ENCODE measurements around the gene NRXN3. TPM values are rescaled to one million over a fixed set of nuclear protein-coding genes. Genes with fewer than 3 reads are reported as not detected.

The NRXN3 gene
- total and polyA plus RNA-seq, 2 experiments from 2014 or later = 1.0 to 1.8 TPM

GRCh38 chr14:78725086-78725485 is 554.9 kb downstream of the NRXN3 start:
- H3K79me2 ChIP-seq (replicated peaks; ENCODE audit: insufficient read depth) = no peaks in the 10 kb centered on the region
- Mint-ChIP-seq H3K27me3 (ENCODE audit: insufficient read depth, low read depth, poor library complexity) (peaks cover 3% of the 10 kb centered on the region), H3K9me3 (no peaks in the 10 kb centered on the region; the same call in 2 of the 3 replicates), H3K36me3 (ENCODE audit: low read depth) (no peaks in the 10 kb centered on the region), H3K27ac (no peak overlapping the region), H3K4me1 (peaks cover 48% of the 10 kb centered on the region), H3K4me3 (no peak overlapping the region)
- H3K36me3 ChIP-seq (ENCODE audit: insufficient read depth) = no peaks in the 10 kb centered on the region
- TF ChIP-seq, protein P1, sequence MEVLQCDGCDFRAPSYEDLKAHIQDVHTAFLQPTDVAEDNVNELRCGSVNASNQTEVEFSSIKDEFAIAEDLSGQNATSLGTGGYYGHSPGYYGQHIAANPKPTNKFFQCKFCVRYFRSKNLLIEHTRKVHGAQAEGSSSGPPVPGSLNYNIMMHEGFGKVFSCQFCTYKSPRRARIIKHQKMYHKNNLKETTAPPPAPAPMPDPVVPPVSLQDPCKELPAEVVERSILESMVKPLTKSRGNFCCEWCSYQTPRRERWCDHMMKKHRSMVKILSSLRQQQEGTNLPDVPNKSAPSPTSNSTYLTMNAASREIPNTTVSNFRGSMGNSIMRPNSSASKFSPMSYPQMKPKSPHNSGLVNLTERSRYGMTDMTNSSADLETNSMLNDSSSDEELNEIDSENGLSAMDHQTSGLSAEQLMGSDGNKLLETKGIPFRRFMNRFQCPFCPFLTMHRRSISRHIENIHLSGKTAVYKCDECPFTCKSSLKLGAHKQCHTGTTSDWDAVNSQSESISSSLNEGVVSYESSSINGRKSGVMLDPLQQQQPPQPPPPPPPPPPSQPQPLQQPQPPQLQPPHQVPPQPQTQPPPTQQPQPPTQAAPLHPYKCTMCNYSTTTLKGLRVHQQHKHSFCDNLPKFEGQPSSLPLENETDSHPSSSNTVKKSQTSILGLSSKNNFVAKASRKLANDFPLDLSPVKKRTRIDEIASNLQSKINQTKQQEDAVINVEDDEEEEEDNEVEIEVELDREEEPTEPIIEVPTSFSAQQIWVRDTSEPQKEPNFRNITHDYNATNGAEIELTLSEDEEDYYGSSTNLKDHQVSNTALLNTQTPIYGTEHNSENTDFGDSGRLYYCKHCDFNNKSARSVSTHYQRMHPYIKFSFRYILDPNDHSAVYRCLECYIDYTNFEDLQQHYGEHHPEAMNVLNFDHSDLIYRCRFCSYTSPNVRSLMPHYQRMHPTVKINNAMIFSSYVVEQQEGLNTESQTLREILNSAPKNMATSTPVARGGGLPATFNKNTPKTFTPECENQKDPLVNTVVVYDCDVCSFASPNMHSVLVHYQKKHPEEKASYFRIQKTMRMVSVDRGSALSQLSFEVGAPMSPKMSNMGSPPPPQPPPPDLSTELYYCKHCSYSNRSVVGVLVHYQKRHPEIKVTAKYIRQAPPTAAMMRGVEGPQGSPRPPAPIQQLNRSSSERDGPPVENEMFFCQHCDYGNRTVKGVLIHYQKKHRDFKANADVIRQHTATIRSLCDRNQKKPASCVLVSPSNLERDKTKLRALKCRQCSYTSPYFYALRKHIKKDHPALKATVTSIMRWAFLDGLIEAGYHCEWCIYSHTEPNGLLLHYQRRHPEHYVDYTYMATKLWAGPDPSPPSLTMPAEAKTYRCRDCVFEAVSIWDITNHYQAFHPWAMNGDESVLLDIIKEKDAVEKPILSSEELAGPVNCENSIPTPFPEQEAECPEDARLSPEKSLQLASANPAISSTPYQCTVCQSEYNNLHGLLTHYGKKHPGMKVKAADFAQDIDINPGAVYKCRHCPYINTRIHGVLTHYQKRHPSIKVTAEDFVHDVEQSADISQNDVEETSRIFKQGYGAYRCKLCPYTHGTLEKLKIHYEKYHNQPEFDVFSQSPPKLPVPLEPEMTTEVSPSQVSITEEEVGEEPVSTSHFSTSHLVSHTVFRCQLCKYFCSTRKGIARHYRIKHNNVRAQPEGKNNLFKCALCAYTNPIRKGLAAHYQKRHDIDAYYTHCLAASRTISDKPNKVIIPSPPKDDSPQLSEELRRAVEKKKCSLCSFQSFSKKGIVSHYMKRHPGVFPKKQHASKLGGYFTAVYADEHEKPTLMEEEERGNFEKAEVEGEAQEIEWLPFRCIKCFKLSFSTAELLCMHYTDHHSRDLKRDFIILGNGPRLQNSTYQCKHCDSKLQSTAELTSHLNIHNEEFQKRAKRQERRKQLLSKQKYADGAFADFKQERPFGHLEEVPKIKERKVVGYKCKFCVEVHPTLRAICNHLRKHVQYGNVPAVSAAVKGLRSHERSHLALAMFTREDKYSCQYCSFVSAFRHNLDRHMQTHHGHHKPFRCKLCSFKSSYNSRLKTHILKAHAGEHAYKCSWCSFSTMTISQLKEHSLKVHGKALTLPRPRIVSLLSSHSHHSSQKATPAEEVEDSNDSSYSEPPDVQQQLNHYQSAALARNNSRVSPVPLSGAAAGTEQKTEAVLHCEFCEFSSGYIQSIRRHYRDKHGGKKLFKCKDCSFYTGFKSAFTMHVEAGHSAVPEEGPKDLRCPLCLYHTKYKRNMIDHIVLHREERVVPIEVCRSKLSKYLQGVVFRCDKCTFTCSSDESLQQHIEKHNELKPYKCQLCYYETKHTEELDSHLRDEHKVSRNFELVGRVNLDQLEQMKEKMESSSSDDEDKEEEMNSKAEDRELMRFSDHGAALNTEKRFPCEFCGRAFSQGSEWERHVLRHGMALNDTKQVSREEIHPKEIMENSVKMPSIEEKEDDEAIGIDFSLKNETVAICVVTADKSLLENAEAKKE (CRISPR knock-in tag; IDR thresholded peaks at IDR 0.05) = peak; percentile 47; the same call in 1 of the 2 replicates
- TF ChIP-seq NANOG (IDR thresholded peaks at IDR 0.05; ENCODE audit: borderline replicate concordance) (no peak), EZH2 (IDR thresholded peaks at IDR 0.05; ENCODE audit: low read depth, unreplicated experiment) (no peak)
- H4K20me1 ChIP-seq (replicated peaks; ENCODE audit: insufficient read depth) = no peaks in the 10 kb centered on the region
- H3F3A ChIP-seq (replicated peaks; ENCODE audit: low read depth) = no peaks in the 10 kb centered on the region
- no peak overlapping the region for H3K4me3 ChIP-seq
- H3K27me3 ChIP-seq (ENCODE audit: insufficient read depth) = no peaks in the 10 kb centered on the region
- ATAC-seq = peak; percentile 77
- no peaks in the 10 kb centered on the region; the same call in 1 of the 2 replicates for H3K9me2 ChIP-seq (ENCODE audit: insufficient read depth)
- peaks cover 3% of the 10 kb centered on the region for H3K4me1 ChIP-seq (ENCODE audit: insufficient read depth)
- no peak overlapping the region for H2AFZ ChIP-seq
- DNase-seq (ENCODE audit: low spot score) = peak; percentile 11
- no peak overlapping the region for H3K27ac ChIP-seq (ENCODE audit: low read depth)
- H3K4me2 ChIP-seq = peak overlapping the region; percentile 27; the same call in 1 of the 2 replicates

DNA sequence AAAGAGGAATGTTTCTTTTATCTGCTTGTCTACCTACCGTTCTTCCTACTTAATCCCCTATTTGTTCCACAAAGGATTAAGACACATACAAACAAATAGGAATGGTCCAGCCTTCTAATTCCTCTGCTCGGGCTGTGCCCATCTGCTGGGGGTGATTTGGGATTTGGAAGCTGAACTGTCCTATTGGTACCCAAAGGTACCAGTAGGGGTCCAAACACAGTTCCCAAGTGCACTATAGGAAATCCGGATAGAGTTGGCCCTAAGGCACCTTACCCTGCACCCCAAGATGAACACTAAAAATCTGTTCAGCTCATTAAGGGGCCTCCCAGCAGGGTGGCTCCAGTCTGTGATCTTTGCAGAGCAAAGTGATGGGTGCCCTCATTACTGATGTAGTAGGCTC is 566.9 kb downstream of the NRXN3 start:
- no peaks in the 10 kb centered on the region for H3K27me3 Mint-ChIP-seq (ENCODE audit: insufficient read depth, low read depth, poor library complexity)
- Histone ChIP-seq H3K4me3 (no peak overlapping the region), H2AFZ (no peak overlapping the region), H3K36me3 (ENCODE audit: insufficient read depth) (no peaks in the 10 kb centered on the region), H3K79me2 (replicated peaks; ENCODE audit: insufficient read depth) (no peaks in the 10 kb centered on the region), H3K9me2 (ENCODE audit: insufficient read depth) (peaks cover 17% of the 10 kb centered on the region), H3K27me3 (ENCODE audit: insufficient read depth) (no peaks in the 10 kb centered on the region), H4K20me1 (replicated peaks; ENCODE audit: insufficient read depth) (no peaks in the 10 kb centered on the region), H3F3A (replicated peaks; ENCODE audit: low read depth) (no peaks in the 10 kb centered on the region), H3K4me1 (ENCODE audit: insufficient read depth) (no peaks in the 10 kb centered on the region), H3K4me2 (no peak overlapping the region), H3K27ac (ENCODE audit: low read depth) (no peak overlapping the region)
- ATAC-seq (peak; percentile 61), DNase-seq (ENCODE audit: low spot score) (no peak)
- H3K36me3 Mint-ChIP-seq (ENCODE audit: low read depth) = no peaks in the 10 kb centered on the region
- TF ChIP-seq ZNF114 (CRISPR knock-in tag; IDR thresholded peaks at IDR 0.05) = no peak
- no peak for TF ChIP-seq ZNF331 (CRISPR knock-in tag; IDR thresholded peaks at IDR 0.05; ENCODE audit: low read depth)
- H3K4me1 Mint-ChIP-seq = peaks cover 17% of the 10 kb centered on the region; the same call in 2 of the 3 replicates
- H3K9me3 Mint-ChIP-seq = no peaks in the 10 kb centered on the region
- H3K4me3 Mint-ChIP-seq = no peak overlapping the region
- no peak overlapping the region for H3K27ac Mint-ChIP-seq

Data from GM23338 (cell line).